HT-29 (cell line): ENCODE measurements around the gene CEP131. TPM values are rescaled to one million over a fixed set of nuclear protein-coding genes. Genes with fewer than 3 reads are reported as not detected.

ENCODE experiments used
- DNase-seq: peaks from one replicate; pipeline ENCODE4 v3.0.0-alpha.2; 2015; ENCODE audit warnings: low spot score
- total RNA-seq: library from RNA; depleted of rRNA; stranded (reverse); fragments of >200 nt; shearing (Covaris generic); gene quantifications from 2 replicates; pipeline ENCODE4 v1.2.3, GENCODE V29; 2014; rRNA removed

The CEP131 gene
- total RNA-seq, result 37.1 and 46.0 TPM in 2 replicates

GRCh38 chr17:81222906-81223761, at the start of gene CEP131:
CEP131 (minus strand) TSS chr17:81222965; CDS start chr17:81220056, 2,909 bp downstream.
- peak; percentile 98 for DNase-seq

GRCh38 chr17:81271226-81271625, 48.5 kb upstream of the CEP131 start:
- no peak for DNase-seq

DNA sequence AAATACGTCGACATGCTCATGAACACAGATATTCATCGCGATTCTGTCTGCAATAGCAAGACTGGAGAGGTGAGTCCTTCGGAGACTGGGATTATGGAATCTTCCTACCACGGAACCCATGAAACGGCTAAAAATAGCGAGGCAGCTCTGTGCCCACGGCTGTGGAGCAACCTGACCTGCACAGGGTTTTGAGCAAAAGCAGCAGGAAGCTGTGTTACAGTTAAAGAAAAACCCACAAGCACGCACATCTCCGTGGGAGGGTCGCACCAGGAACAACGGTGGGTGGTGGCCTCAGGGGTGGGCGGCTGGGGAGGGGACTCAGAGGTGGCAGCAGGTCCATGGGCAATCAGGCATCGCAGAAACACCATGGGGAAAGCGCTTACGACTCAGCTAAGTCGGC, 47.5 kb upstream of the CEP131 start:
- no peak for DNase-seq

DNA sequence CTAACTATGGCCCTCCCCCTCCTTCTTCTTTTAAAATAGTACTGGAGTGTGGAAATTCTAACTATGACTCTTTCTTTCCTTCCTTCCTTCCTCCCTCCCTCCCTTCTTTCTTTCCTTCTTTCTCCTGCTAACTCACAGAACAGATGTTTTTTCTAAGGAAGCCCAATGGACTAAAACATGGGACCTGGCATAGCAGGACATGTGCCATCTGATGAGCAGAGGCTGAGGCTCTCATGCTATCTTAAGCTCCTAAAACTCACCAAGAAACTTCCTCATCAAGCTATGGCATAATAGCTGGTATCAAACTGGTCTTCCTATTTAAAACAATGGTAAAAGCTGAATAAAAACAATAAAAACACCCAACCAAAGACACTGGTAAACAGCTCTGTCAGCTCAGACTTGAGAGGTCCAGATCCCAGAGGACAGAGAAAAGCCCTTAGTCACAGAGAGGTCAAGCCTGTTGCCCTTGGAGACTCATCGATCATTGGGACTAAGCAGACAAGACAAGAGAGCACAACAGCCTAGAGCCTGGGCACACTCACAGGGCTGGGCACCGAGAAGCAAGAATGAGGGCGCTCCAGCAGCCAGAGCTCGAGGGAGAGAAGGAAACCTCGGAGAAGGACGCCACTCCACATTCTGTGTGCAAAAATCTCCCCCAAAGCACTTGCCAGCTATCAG, 44.8 kb upstream of the CEP131 start:
- DNase-seq, result no peak

DNA sequence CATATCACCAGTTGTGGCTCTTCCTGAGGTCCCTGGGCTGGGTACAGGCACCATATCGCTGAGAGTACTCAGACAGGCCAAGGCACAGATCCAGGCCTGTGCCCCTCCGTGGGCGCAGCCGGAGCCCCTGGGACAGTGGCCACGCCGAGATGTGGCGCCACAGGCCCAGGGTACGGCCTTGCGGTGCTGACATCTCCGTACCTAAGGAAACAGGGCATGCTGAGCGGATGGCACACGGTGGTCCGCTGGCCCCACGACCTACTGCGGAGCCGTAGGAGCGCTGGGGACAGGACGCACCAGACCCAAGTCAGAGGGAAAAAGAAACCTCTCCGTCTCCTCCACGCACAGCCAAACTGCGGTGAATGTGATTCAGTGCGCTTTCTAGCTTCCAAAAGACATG, 42.8 kb upstream of the CEP131 start:
- no peak for DNase-seq

GRCh38 chr17:81264640-81265039, 41.9 kb upstream of the CEP131 start:
- no peak for DNase-seq

GRCh38 chr17:81263371-81264181, 40.8 kb upstream of the CEP131 start:
- DNase-seq, result no peak

- DNase-seq, result no peak
These were observed 39.0 kb upstream of the CEP131 start for GRCh38 chr17:81261582-81262336.

- no peak for DNase-seq
These were observed 38.3 kb upstream of the CEP131 start for GRCh38 chr17:81261096-81261495.

GRCh38 chr17:81260641-81261040, 37.9 kb upstream of the CEP131 start:
- no peak for DNase-seq

DNA sequence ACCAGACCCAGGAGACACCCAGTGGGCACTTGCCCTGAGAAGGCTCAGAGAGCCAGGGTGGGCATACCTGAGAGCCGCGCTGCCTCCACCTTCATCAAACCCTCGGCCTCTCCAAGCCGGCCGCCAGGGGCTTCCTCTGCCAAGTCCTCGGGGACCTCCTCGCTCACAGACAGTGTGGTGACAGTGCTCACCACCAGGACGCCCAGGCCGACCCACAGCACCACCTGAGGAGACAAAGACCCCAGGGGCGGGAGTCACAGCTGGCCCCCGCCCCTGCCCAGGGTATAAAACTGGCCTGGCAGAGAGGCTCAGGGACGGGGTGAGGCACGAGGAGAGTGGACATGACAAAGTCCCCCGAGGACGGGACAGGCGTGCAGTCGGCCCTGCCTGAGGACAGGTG, 37.4 kb upstream of the CEP131 start:
- no peak for DNase-seq

DNA sequence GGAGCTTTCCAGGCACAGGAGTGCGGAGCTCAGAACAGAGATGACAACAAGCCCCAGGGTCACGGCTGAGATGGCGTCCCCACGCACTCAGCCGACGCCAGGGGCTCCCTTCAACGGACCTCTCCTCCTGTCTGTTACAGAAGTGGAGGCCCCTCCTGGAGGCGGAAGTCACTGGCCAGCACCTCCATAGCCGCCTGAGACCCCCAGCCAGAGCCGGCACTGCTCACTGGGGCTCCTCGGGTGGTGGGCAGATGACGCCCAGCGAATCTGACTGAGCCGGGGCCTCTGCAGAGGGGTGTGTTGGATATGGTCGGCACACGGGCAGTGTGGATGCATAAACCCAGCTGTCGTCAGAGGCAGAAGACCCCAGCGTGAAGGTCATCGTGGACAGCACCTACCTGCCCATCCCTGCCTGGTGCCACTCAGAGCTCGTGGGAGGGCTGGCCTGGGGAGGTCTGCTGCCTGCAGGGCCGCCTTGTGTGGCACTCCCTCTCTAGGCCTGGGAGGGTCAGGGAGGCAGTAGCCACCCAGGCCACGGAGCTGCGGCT, 36.4 kb upstream of the CEP131 start:
- DNase-seq, result no peak

DNA sequence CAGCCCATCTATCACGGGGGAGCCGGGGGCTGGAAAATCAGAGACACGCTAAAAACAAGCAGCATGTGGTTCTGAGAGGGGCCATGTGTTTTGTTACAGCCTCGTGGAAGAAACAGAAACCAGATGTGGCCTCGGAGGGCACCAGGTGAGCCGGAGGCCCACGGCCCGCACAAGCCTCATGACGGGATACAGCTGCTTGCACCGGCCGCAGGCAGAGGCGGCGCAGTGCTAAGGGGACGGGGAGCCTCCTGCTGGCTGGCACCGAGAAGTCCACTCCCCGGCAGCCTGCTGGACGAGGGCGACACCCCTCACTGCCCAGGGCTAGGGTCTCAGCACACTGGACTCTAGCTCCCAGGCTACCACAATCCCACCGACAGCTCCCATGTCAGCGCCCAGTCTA, 35.5 kb upstream of the CEP131 start:
- no peak for DNase-seq

GRCh38 chr17:81257533-81257932, 34.8 kb upstream of the CEP131 start:
- no peak for DNase-seq

GRCh38 chr17:81256616-81257015, 33.9 kb upstream of the CEP131 start:
- no peak for DNase-seq

DNA sequence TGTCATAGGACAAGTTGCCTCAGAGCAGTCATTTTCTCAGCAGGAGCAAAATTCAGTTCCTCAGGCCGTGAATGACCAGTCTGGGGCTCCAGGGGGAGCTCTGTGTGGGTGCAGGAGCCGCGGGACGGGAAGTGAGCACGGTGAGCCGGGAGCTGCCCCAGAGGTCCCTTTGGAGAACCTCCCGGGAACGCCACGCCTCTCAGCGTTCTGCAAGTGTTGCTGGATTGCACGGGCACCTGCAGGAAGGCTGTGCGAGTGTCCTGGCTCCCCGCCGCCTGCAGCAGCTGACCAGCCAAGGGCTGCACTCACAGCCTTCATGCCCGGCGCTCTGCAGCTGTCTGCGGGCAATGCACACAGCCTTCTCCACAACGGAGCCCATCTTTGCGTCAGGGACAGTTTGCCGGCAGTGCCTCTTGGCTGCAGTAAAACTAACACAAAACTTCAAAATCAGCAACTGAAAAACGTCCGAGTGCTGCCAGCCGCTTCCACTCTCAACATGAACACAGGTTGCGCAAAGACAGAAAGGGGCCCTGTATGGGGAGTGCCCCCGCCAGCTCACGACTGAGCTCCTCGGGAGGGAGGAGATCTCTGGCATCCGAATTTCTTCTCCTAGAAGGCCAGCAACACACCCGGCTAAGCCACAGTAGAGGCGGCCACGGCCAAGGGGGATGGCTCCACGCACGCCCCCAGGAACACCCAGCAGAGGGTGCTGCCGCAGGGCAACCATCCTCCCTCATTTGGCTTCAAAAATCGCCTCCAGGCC, 32.4 kb upstream of the CEP131 start:
- peak; percentile 87 for DNase-seq

DNA sequence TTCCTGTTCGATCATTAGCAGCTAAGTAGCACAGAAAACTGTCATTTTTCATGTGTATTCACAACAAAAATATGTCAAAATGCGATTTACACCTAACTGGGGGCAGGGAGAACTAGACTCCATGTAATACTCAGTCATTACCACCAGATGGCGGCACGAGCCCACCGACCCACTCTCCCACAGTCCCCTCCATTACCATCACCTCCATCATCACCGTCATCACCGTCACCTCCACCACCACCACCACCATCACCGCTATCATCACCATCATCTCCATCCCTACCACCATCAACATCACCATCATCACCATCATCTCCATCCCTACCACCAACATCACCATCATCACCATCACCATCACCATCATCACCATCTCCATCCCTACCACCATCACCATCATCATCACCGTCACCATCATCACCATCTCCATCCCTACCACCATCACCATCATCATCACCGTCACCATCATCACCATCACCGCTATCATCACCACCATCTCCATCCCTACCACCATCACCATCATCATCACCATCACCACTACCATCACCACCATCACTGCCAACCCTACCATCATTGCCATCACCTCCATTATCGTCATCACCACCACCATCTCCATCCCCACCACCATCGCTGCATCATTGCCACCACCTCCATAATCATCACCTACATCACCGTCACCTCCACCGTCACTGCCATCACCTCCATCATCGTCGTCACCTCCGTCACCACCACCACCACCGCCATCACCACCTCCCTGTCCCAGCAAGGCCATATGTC, 30.8 kb upstream of the CEP131 start:
- peak; percentile 52 for DNase-seq

DNA sequence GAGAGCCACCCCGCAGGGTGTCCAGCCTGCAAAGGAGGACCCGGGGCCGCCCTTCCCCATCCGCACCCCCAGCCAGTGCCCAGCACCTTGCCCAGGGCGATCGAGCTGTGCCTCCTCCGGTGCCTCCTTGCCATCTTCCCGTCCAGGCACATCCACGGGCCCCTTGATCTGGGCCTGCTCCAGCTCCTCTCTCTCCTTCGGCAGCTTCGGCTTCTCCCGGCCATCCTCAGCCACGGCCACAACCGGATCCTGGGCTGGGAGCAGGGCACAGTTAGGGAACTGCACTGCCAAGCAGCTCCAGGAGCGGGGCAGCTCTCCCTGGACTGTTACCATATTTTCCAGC, 30.2 kb upstream of the CEP131 start:
- DNase-seq, result no peak

DNA sequence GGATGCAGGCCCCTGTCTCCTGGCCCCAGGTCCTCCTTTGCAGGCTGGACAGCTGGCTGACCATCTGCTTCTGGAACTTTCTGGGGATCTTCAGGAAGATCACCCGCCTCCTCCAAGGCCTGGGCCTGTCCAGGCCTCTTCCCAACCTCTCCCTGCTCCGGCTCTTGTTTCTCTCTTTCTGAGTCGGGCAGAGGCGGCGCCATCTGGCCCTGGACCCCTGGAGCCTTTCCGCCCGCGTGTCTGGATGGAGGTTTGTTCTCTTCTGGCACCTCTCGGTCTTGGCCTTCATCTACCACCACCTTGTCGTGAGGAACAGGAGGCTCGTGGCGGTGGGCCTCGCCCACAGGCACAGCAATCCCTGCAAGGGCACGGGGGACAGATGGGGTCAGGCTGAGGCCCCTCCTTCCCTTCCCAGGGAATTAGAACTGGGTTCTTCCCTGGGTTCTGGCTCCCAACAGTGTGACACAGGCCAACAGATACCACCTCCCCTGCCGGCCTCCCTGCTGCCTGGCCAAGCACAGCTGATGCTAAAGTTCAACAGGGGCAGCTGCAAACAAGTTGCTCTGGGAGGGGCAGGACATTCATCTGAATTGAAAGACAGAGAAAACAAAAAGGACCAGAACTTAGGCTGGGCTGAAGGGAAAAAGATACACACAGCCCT, 29.7 kb upstream of the CEP131 start:
- DNase-seq, result no peak
